ENCODE measurements around the gene HDHD2.
"Not testable (repeated sequence)": the region's sequence is repeated elsewhere in the genome, so short reads cannot be mapped to it uniquely, and the experiment has no call there.

HDHD2 gene

GRCh38 chr18:47150029-47150823 lies at the start of gene HDHD2:
Gene HDHD2, minus strand, starts transcription at chr18:47150500. Its CDS starts 14,061 bp downstream, at chr18:47136439.
- peak; percentile 52 to 62 for DNase-seq (ENCODE audit: low read depth in 2 of 2)

DNA sequence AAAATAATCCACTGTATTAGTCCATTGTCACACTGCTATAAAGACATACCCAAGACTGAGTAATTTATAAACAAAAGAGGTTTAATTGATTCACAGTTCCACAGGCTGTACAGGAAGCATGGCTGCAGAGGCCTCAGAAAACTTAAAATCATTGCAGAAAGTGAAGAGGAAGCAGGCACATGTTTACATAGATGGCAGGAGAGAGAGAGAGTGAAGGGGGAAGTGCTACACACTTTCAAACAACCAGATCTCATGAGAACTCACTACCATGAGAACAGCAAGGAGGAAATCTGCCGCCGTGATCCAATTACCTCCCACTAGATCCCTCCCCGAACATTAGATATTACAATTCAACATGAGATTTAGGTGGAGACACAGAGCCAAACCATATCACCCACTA lies 45.7 kb upstream of the HDHD2 start:
- not testable (repeated sequence) for DNase-seq (ENCODE audit: low read depth in 2 of 2)

GRCh38 chr18:47191961-47192360 lies 41.7 kb upstream of the HDHD2 start:
- no peak for DNase-seq (ENCODE audit: low read depth in 2 of 2)

- DNase-seq (ENCODE audit: low read depth in 2 of 2) = no peak
These were observed 37.4 kb upstream of the HDHD2 start for GRCh38 chr18:47187721-47188120.

GRCh38 chr18:47184419-47185050 lies 34.2 kb upstream of the HDHD2 start:
- DNase-seq (ENCODE audit: low read depth in 2 of 2) = no peak

DNA sequence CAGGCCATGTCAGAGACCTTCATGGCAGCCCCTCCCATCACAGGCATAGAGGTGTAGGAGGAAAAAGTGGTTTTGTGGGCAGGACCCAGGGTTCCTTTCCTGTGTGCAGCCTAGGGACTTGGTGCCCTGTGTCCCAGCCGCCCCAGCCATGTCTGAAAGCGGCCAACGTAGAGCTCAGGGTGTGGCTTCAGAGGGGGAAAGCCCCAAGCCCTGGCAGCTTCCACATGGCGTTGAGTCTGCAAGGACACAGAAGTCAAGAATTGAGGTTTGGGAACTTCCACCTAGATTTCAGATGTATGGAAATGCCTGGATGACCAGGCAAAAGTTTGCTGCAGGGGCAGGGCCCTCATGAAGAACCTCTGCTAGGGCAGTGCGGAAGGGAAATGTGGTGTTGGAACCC lies 31.9 kb upstream of the HDHD2 start:
- not testable (repeated sequence) for DNase-seq (ENCODE audit: low read depth in 2 of 2)

GRCh38 chr18:47180765-47181164 lies 30.5 kb upstream of the HDHD2 start:
- no peak for DNase-seq (ENCODE audit: low read depth in 2 of 2)

- DNase-seq (ENCODE audit: low read depth in 2 of 2) = no peak
These were observed 29.2 kb upstream of the HDHD2 start for GRCh38 chr18:47179520-47179919.

GRCh38 chr18:47175898-47176575 lies 25.7 kb upstream of the HDHD2 start, which contains the start of gene IER3IP1:
Gene IER3IP1, minus strand, starts transcription at chr18:47176364. Its CDS starts 87 bp downstream, at chr18:47176277.
- DNase-seq (ENCODE audit: low read depth in 2 of 2) = peak; percentile 73 to 76

DNA sequence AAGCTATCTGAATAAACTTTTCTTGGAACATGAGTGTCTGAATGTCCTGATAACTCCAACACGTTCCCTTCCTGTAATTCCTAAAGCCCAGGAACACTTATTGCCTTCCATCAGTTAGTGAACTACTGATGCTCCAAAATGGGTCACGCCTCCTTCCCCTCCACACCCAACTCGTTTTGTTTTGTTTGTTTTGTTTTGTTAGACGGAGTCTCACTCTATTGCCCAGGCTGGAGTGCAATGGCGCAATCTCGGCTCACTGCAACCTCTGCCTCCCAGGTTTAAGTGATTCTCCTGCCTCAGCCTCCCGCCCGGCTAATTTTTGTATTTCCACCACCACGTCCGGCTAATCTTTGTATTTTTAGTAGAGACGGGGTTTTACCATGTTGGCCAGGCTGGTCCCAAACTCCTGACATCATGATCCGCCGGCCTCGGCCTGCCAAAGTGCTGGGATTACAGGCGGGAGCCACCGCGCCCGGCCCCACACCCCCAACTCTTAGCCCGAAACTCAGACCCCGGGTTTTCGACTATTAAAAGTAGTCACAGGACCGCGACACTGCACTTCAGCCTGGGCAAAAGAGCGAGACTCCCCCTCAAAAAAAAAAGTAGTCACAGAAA lies 25.1 kb upstream of the HDHD2 start:
- no peak for DNase-seq (ENCODE audit: low read depth in 2 of 2)

GRCh38 chr18:47174545-47175116 lies 24.3 kb upstream of the HDHD2 start:
- no peak for DNase-seq (ENCODE audit: low read depth in 2 of 2)

- no peak for DNase-seq (ENCODE audit: low read depth in 2 of 2)
These were observed 22.2 kb upstream of the HDHD2 start for GRCh38 chr18:47172476-47172875.

GRCh38 chr18:47168913-47169312 lies 18.6 kb upstream of the HDHD2 start:
- no peak for DNase-seq (ENCODE audit: low read depth in 2 of 2)

DNA sequence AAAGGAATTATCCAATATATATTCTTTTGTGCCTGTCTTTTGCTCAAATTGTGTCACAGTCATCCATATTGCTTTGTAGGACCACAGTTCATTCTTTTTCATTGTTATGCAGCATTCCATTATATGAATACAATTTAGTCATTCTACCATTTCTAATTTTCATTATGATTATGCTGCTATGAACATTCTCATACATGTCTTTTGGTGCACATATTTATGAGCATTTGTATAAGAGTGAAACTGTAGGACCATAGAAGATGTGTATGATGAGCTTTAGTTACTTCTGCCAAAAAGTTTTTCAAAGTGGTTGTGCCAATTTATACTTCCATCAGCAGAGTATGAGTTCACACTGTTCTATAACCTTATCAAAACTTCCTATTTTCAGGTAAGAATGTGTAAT lies 18.2 kb upstream of the HDHD2 start:
- DNase-seq (ENCODE audit: low read depth in 2 of 2) = no peak

DNA sequence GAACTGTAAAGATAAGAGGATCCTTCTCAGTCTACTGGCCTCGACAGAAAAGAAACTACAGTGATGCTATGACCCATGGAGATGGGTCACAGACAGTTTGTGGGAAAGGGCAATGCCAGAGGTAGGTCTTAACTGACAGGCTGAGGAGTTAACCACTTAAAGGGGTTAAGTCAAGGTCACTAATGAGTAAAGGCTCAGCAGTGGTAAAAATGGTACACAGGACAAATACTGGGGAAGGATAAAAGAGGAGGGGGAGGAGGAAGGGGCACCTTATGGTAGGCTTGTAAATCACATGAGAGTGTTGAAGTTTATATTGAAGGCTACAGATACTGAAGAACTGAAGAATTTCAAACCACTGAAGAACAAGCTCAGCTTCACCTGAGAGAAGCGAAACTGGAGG lies 16.0 kb upstream of the HDHD2 start:
- DNase-seq (ENCODE audit: low read depth in 2 of 2) = no peak

DNA sequence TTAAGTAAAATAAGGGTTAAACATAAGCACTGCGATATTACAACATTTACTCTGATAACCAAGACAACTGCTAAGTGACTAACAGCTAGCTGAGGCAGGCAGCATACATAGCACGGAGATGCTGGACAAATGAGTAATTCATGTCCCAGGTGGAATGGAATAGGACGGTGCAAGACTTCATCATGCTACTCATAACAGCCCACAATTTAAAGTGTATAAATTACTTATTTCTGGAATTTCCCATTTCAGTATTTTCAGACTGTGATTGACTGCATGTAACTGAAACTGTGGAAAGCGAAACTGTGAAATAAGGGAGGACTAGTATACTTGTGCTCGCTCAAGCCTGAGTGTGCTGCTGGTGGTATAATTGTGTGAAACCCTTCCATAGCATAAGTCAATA lies 12.9 kb upstream of the HDHD2 start:
- DNase-seq (ENCODE audit: low read depth in 2 of 2) = no peak

GRCh38 chr18:47160256-47160655 lies 10.0 kb upstream of the HDHD2 start:
- DNase-seq (ENCODE audit: low read depth in 2 of 2) = no peak

DNA sequence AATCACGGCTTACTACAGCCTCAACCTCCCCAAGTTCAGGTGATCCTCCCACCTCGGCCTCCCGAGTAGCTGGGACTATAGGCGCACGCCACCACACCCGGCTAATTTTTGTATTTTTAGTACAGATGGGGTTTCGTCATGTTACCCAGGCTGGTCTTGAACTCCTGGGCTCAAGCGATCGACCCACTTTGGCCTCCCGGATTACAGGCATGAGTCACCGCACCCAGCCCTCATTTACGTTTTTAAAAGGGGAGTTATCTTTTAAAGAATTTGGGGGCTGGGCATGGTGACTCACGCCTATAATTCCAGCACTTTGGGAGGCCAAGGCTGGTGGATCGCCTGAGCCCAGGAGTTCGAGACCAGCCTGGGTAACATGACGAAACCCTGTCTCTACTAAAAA lies 8.1 kb upstream of the HDHD2 start:
- not testable (repeated sequence) for DNase-seq (ENCODE audit: low read depth in 2 of 2)

- DNase-seq (ENCODE audit: low read depth in 2 of 2) = no peak
These were observed 1.1 kb upstream of the HDHD2 start for GRCh38 chr18:47151439-47151838.

DNA sequence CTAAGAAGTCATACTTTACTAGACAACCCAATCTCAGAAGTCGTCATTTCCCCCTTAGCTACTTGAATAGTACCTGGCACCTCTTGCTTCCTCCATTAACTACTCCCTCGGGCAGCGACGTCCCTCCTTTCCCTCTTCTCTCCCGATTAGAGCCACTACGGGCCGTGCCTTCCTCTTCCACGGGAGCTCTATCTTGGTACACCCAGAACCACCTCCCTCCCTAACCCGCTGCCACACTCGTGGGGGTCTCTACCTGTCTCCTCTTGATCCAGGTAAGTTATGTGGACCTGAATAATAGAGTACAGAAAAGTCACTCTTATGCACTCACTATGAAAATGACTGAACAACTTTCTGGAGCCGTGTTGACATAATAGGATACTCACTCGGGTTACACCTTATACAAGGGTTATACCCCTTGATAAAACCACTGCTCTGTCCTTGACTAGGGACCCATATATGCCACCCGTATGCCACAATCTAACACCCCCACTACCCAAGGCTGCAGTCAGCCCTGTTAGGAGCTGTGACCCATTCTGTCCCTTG lies 595 bp upstream of the HDHD2 start:
- DNase-seq (ENCODE audit: low read depth in 2 of 2) = no peak

GRCh38 chr18:47149457-47150028 lies 757 bp downstream of the HDHD2 start:
- no peak for DNase-seq (ENCODE audit: low read depth in 2 of 2)

Data from stimulated activated CD8-positive, alpha-beta memory T cell treated with anti-CD3 and anti-CD28 coated beads, Interleukin-2, amount 100 ng/mL, for 1 hour (primary cell).